ENCODE data around the gene L2HGDH. TPM values are rescaled to one million over a fixed set of nuclear protein-coding genes. Genes with fewer than 3 reads are reported as not detected.
A peak's percentile ranks its signal among the peaks of the same experiment; 100 is the strongest.

Gene L2HGDH
- total RNA-seq, 4 donors from 2014 or later = 8.6 to 13.4 (median 10.9) TPM

- TF ChIP-seq POLR2A (IDR thresholded peaks at IDR 0.05) (no peak), CTCF (IDR thresholded peaks at IDR 0.05 in 4 of 5, conservative IDR thresholded peaks at IDR 0.05 in 1 of 5) (no peak)
- peak overlapping the region; percentile 74 to 88 (median 86) for H3K4me3 ChIP-seq
- intact Hi-C loops (cut with DNase I; ENCODE audit: low total_unique reads) = loop anchor here (2.0 to 10.0 kb wide), 7 partner anchors 82 to 436 kb away; partner anchors contain the start of genes ARF6, CDKL1, DMAC2L and L2HGDH
- in situ Hi-C loops (cut with MboI; ENCODE audit: low sequenced_read_pairs in 4 of 4) = loop anchor here in 1 of 4 donors (10.0 kb wide), 1 partner anchor 366 kb away; no protein-coding TSS in a partner anchor
- DNase-seq (peak; percentile 38 to 58), ATAC-seq (peak; percentile 61 to 64)
- peak overlapping the region; percentile 91 to 99 (median 97) for H3K27ac ChIP-seq
- no peaks in the 10 kb centered on the region for H3K27me3 ChIP-seq
- H3K9me3 ChIP-seq = no peaks in the 10 kb centered on the region
- H3K4me1 ChIP-seq = peaks cover 59 to 61% of the 10 kb centered on the region in 2 donors
- H3K36me3 ChIP-seq = no peaks in the 10 kb centered on the region
Measured at GRCh38 chr14:50230701-50231474, 81.1 kb downstream of the L2HGDH start.

GRCh38 chr14:50230401-50230700 lies 81.7 kb downstream of the L2HGDH start:
- in situ Hi-C loops (cut with MboI; ENCODE audit: low sequenced_read_pairs in 4 of 4) (loop anchor here in 1 of 4 donors (10.0 kb wide), 1 partner anchor 366 kb away; no protein-coding TSS in a partner anchor), intact Hi-C loops (cut with DNase I; ENCODE audit: low total_unique reads) (loop anchor here (2.0 to 10.0 kb wide), 7 partner anchors 82 to 437 kb away; partner anchors contain the start of genes ARF6, CDKL1, DMAC2L and L2HGDH)
- peaks cover 64 to 66% of the 10 kb centered on the region in 2 donors for H3K4me1 ChIP-seq
- H3K36me3 ChIP-seq = no peaks in the 10 kb centered on the region
- no peak for TF ChIP-seq POLR2A (IDR thresholded peaks at IDR 0.05)
- TF ChIP-seq CTCF (IDR thresholded peaks at IDR 0.05 in 4 of 5, conservative IDR thresholded peaks at IDR 0.05 in 1 of 5) = no peak
- ATAC-seq (no peak), DNase-seq (no peak)
- H3K27me3 ChIP-seq = no peaks in the 10 kb centered on the region
- H3K27ac ChIP-seq = peak overlapping the region; percentile 91 to 99 (median 97)
- H3K4me3 ChIP-seq = peak overlapping the region; percentile 69 to 88 (median 86)
- no peaks in the 10 kb centered on the region for H3K9me3 ChIP-seq

GRCh38 chr14:50229681-50230080 lies 82.3 kb downstream of the L2HGDH start:
- peak overlapping the region; percentile 69 to 88 (median 86) for H3K4me3 ChIP-seq
- ATAC-seq = no peak
- peaks cover 70 to 72% of the 10 kb centered on the region in 2 donors for H3K4me1 ChIP-seq
- intact Hi-C loops (cut with DNase I; ENCODE audit: low total_unique reads) (loop anchor here (2.0 to 10.0 kb wide), 7 partner anchors 83 to 438 kb away; partner anchors contain the start of genes ARF6, CDKL1, DMAC2L and L2HGDH), in situ Hi-C loops (cut with MboI; ENCODE audit: low sequenced_read_pairs in 4 of 4) (loop anchor here in 2 of 4 donors (10.0 kb wide), 1 partner anchor 365 kb away; no protein-coding TSS in a partner anchor)
- TF ChIP-seq CTCF (IDR thresholded peaks at IDR 0.05 in 4 of 5, conservative IDR thresholded peaks at IDR 0.05 in 1 of 5) (no peak), POLR2A (IDR thresholded peaks at IDR 0.05) (no peak)
- no peaks in the 10 kb centered on the region for H3K9me3 ChIP-seq
- DNase-seq = no peak
- H3K27me3 ChIP-seq = no peaks in the 10 kb centered on the region
- no peaks in the 10 kb centered on the region for H3K36me3 ChIP-seq
- peak overlapping the region; percentile 91 to 99 (median 97) for H3K27ac ChIP-seq

GRCh38 chr14:50228313-50228712 lies 83.7 kb downstream of the L2HGDH start:
- peaks cover 69 to 73% of the 10 kb centered on the region in 2 donors for H3K4me1 ChIP-seq
- H3K27ac ChIP-seq = peak overlapping the region in 2 of 4 donors; percentile 20 to 81
- no peak for DNase-seq
- H3K36me3 ChIP-seq = no peaks in the 10 kb centered on the region
- H3K27me3 ChIP-seq = no peaks in the 10 kb centered on the region
- in situ Hi-C loops (cut with MboI; ENCODE audit: low sequenced_read_pairs in 4 of 4) = loop anchor here in 1 of 4 donors (10.0 kb wide), 1 partner anchor 364 kb away; no protein-coding TSS in a partner anchor
- no peak for ATAC-seq
- intact Hi-C loops (cut with DNase I; ENCODE audit: low total_unique reads) = no loop called here
- H3K4me3 ChIP-seq = no peak overlapping the region
- no peaks in the 10 kb centered on the region for H3K9me3 ChIP-seq
- TF ChIP-seq CTCF (IDR thresholded peaks at IDR 0.05 in 4 of 5, conservative IDR thresholded peaks at IDR 0.05 in 1 of 5) = no peak
- TF ChIP-seq POLR2A (IDR thresholded peaks at IDR 0.05) = no peak

Data from gastrocnemius medialis (tissue), 4 donors.